ENCODE results near the gene EML1.
"Not testable (repeated sequence)": the region's sequence is repeated elsewhere in the genome, so short reads cannot be mapped to it uniquely, and the experiment has no call there.

EML1 gene

GRCh38 chr14:99939421-99939820 is 146.2 kb downstream of the EML1 start:
- DNase-seq (ENCODE audit: low read depth), result no peak

- DNase-seq (ENCODE audit: low read depth), result no peak
Observed at GRCh38 chr14:99940064-99940463, 146.9 kb downstream of the EML1 start.

GRCh38 chr14:99941211-99941610 is 148.0 kb downstream of the EML1 start:
- no peak for DNase-seq (ENCODE audit: low read depth)

GRCh38 chr14:99943620-99944019 is 150.4 kb downstream of the EML1 start:
- DNase-seq (ENCODE audit: low read depth), result no peak

- DNase-seq (ENCODE audit: low read depth), result no peak
Observed at GRCh38 chr14:99944241-99944651, 151.0 kb downstream of the EML1 start.

- no peak for DNase-seq (ENCODE audit: low read depth)
Observed at GRCh38 chr14:99945732-99946651, 152.8 kb downstream of the EML1 start.

GRCh38 chr14:99946652-99947489 is 153.7 kb downstream of the EML1 start:
- peak; percentile 33 for DNase-seq (ENCODE audit: low read depth)

- no peak for DNase-seq (ENCODE audit: low read depth)
Observed at GRCh38 chr14:99947695-99948094, 154.5 kb downstream of the EML1 start.

- DNase-seq (ENCODE audit: low read depth), result not testable (repeated sequence)
Observed at GRCh38 chr14:99949011-99949732, 156.0 kb downstream of the EML1 start.

GRCh38 chr14:99950181-99950580 is 157.0 kb downstream of the EML1 start:
- no peak for DNase-seq (ENCODE audit: low read depth)

GRCh38 chr14:99951085-99951484 is 157.9 kb downstream of the EML1 start:
- no peak for DNase-seq (ENCODE audit: low read depth)

GRCh38 chr14:99952039-99952438 is 158.8 kb downstream of the EML1 start:
- no peak for DNase-seq (ENCODE audit: low read depth)

- DNase-seq (ENCODE audit: low read depth), result no peak
Observed at GRCh38 chr14:99952453-99952852, 159.2 kb downstream of the EML1 start.

- no peak for DNase-seq (ENCODE audit: low read depth)
Observed at GRCh38 chr14:99955826-99956455, 162.7 kb downstream of the EML1 start.

- DNase-seq (ENCODE audit: low read depth), result no peak
Observed at GRCh38 chr14:99958380-99958779, 165.2 kb downstream of the EML1 start.

- no peak for DNase-seq (ENCODE audit: low read depth)
Observed at GRCh38 chr14:99961826-99962518, 168.8 kb downstream of the EML1 start.

GRCh38 chr14:99964979-99965378 is 171.8 kb downstream of the EML1 start:
- DNase-seq (ENCODE audit: low read depth), result no peak

GRCh38 chr14:99966037-99966835 is 173.0 kb downstream of the EML1 start:
- no peak for DNase-seq (ENCODE audit: low read depth)

- DNase-seq (ENCODE audit: low read depth), result no peak
Observed at GRCh38 chr14:99966912-99967311, 173.7 kb downstream of the EML1 start.

GRCh38 chr14:99968191-99968920 is 175.1 kb downstream of the EML1 start:
- DNase-seq (ENCODE audit: low read depth), result no peak
